SU-DHL-6 (cell line): ENCODE measurements around the gene GPR55.

ENCODE experiments used
- EZH2phosphoT487 ChIP-seq: fragments of 200-600 bp; sonication (generic), shearing (Covaris generic); conservative IDR thresholded peaks from 2 replicates; pipeline ENCODE4 v1.6.1; 2018; ENCODE audit warnings: mild to moderate bottlenecking, antibody characterized with exemption, low read length, moderate library complexity, mixed read lengths
- TF ChIP-seq, protein P1 (sequence below): fragments of 200-600 bp; sonication (generic); IDR thresholded peaks from one replicate; pipeline ENCODE4 v1.5.1; 2017; ENCODE audit warnings: antibody characterized with exemption, mild to moderate bottlenecking, low read length, moderate library complexity; ENCODE audit not compliant: insufficient read depth, poor library complexity, severe bottlenecking

DNA sequence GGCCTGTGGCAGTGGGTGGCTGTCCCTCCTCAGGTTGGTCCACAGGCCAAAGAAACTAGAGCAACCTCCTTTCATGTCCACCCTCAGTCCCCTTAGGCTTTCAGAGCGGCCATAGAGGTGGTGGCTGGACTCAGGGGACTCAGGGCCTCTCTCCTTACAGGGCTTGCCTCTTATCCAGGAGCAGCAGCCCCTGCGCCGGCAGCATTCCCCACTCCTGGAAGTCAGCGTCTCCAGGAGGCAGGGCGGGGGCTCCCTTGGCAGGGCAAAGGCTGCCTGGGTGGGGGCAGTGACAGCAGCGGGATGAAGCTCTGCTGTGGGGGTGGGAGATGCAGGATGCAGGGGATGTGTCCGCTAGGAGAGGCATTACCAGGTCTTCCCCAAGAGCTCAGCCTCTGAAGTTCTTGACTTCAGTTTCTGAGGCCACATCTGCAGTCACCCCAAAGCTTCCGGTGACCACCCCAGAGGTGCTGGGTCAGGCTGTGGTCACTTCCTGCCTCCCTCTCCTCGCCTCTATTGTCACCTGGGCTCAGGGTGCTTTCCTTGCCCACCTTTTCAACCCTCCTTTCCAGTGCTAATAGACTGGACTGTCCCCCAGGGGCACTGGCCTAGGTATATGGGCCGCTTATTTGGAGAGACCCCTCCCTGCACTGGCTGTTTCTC, 8.6 kb upstream of the GPR55 start:
- TF ChIP-seq, protein P1, sequence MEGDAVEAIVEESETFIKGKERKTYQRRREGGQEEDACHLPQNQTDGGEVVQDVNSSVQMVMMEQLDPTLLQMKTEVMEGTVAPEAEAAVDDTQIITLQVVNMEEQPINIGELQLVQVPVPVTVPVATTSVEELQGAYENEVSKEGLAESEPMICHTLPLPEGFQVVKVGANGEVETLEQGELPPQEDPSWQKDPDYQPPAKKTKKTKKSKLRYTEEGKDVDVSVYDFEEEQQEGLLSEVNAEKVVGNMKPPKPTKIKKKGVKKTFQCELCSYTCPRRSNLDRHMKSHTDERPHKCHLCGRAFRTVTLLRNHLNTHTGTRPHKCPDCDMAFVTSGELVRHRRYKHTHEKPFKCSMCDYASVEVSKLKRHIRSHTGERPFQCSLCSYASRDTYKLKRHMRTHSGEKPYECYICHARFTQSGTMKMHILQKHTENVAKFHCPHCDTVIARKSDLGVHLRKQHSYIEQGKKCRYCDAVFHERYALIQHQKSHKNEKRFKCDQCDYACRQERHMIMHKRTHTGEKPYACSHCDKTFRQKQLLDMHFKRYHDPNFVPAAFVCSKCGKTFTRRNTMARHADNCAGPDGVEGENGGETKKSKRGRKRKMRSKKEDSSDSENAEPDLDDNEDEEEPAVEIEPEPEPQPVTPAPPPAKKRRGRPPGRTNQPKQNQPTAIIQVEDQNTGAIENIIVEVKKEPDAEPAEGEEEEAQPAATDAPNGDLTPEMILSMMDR: no peak
- no peak for TF ChIP-seq EZH2phosphoT487
